Measurements from ENCODE around the gene SH3GL1. TPM values are rescaled to one million over a fixed set of nuclear protein-coding genes. Genes with fewer than 3 reads are reported as not detected.

SH3GL1 gene
- total RNA-seq, 1 experiment from 2014 or later: 59.8 TPM

DNA sequence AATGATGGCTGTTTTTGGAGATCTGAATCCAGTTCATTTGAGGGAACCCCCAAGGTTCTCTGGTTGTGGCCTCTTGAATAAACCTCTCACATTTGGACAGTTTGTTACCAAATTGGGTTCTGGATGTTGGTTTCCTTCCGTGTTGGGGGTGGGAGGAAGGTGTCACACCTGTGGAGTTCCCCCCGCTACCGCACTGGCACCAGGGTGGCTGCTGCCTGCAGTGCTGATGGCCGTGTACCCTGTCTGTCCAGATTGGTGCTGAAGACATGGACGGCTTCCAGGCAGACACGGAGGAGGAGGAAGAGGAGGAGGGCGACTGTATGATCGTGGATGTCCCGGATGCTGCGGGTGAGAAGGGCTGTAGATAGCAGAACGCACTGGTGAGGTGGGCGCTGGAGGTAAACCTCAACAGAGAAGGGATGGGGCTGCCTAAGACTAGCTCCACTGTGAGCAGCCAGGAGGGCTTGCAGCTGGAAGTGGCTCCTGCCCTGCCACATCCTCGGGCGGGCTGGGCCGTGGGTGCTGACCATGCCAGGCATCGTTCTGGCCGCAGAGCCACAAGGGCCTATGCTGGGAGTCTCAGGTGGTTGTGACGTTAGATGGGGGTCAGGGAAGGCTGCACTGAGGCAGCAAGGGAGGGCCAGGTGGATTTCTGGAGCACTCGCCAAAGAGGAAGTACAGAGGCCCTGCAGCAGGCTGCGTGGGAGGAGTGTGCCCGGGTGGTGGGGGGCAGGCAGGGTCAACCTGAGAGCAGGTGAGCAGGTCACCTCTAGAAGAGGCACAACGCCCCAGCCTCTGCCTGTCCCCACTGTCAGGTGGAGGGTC lies 41.9 kb upstream of the SH3GL1 start:
- H3K4me1 ChIP-seq (ENCODE audit: insufficient read depth, low read length): no peaks in the 10 kb centered on the region
- BruUV-seq (replicated peaks): no TSS peak
- DNase-seq (no peak), ATAC-seq (no peak)
- H3K9me3 ChIP-seq (ENCODE audit: low read length): no peaks in the 10 kb centered on the region
- H3K36me3 ChIP-seq (ENCODE audit: low read depth, low read length): no peaks in the 10 kb centered on the region
- H3K27me3 ChIP-seq (ENCODE audit: low read length): no peaks in the 10 kb centered on the region
- H3K4me2 ChIP-seq (ENCODE audit: low read length): no peak overlapping the region
- no peaks in the 10 kb centered on the region for H3F3A ChIP-seq (ENCODE audit: low read length, unreplicated experiment)
- H2AFZ ChIP-seq (ENCODE audit: low read length): no peak overlapping the region
- H3K4me3 ChIP-seq (ENCODE audit: low read length): no peak overlapping the region
- TF ChIP-seq EZH2phosphoT487 (IDR thresholded peaks at IDR 0.05; ENCODE audit: borderline replicate concordance, low read length): no peak
- H3K27ac ChIP-seq (ENCODE audit: low read length): no peak overlapping the region
- H3K9me2 ChIP-seq (replicated peaks; ENCODE audit: low read length): no peaks in the 10 kb centered on the region
- H4K20me1 ChIP-seq (ENCODE audit: low read length): no peaks in the 10 kb centered on the region
- ChIA-PET POLR2A (ENCODE audit: unreplicated experiment) (no interaction called here), CTCF (no interaction called here)
- intact Hi-C loops (cut with micrococcal nuclease): no loop called here
- H3K79me2 ChIP-seq (ENCODE audit: low read length): no peaks in the 10 kb centered on the region
- no peak overlapping the region for H3K9ac ChIP-seq (ENCODE audit: low read length)

DNA sequence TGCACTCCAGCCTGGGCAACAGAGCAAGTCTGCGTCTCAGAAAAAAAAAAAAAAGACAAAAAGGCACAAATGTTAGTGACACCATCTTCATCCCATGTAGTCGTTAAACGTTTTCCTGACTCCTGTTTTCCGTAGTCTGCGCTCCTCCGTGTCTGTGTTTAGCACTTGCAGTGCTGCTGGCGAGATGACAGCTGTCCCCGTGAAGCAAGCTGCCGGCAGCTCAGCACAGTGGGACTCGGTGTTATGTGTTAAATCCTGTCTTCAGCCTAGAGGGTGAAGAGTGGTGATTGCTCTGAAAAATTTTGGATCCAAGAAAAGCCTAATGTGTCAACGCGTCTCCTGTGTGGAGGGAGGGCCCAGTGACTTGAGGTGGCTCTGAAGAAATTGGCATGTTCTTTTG lies 38.9 kb upstream of the SH3GL1 start:
- H3F3A ChIP-seq (ENCODE audit: low read length, unreplicated experiment): no peaks in the 10 kb centered on the region

DNA sequence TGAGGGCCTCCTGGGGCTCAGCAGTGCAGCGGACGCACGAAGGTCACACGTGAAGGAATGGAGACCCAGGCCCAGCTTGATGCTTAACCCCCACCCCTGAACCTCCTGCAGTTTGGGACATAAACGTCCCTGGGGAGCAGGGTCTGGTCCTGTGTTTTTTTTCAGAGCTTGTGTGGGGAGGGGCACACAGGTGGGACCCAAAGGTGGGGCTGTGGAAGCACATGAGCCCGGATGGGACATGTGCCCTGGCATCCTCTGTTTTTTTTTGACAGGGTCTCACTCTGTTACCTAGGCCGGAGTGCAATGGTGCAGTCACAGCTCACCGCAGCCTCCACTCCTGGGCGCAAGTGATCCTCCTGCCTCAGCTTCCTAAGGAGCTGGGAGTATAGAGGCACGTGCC lies 36.8 kb upstream of the SH3GL1 start:
- Histone ChIP-seq H3K27me3 (ENCODE audit: low read length) (no peaks in the 10 kb centered on the region), H3K9ac (ENCODE audit: low read length) (no peak overlapping the region), H4K20me1 (ENCODE audit: low read length) (no peaks in the 10 kb centered on the region), H3K4me1 (ENCODE audit: insufficient read depth, low read length) (no peaks in the 10 kb centered on the region), H3K36me3 (ENCODE audit: low read depth, low read length) (no peaks in the 10 kb centered on the region; the same call in 1 of the 2 replicates), H2AFZ (ENCODE audit: low read length) (no peak overlapping the region), H3K9me2 (replicated peaks; ENCODE audit: low read length) (no peaks in the 10 kb centered on the region), H3K4me3 (ENCODE audit: low read length) (no peak overlapping the region), H3F3A (ENCODE audit: low read length, unreplicated experiment) (no peaks in the 10 kb centered on the region), H3K9me3 (ENCODE audit: low read length) (no peaks in the 10 kb centered on the region), H3K27ac (ENCODE audit: low read length) (no peak overlapping the region), H3K4me2 (ENCODE audit: low read length) (no peak overlapping the region), H3K79me2 (ENCODE audit: low read length) (no peaks in the 10 kb centered on the region)
- BruUV-seq (replicated peaks): no TSS peak
- ChIA-PET POLR2A (ENCODE audit: unreplicated experiment) (no interaction called here), CTCF (no interaction called here)
- intact Hi-C loops (cut with micrococcal nuclease): no loop called here
- DNase-seq (no peak), ATAC-seq (no peak)
- TF ChIP-seq EZH2 (IDR thresholded peaks at IDR 0.05; ENCODE audit: low read length, unreplicated experiment) (no peak), EZH2phosphoT487 (IDR thresholded peaks at IDR 0.05; ENCODE audit: borderline replicate concordance, low read length) (no peak)
- TF ChIP-seq, protein P1, sequence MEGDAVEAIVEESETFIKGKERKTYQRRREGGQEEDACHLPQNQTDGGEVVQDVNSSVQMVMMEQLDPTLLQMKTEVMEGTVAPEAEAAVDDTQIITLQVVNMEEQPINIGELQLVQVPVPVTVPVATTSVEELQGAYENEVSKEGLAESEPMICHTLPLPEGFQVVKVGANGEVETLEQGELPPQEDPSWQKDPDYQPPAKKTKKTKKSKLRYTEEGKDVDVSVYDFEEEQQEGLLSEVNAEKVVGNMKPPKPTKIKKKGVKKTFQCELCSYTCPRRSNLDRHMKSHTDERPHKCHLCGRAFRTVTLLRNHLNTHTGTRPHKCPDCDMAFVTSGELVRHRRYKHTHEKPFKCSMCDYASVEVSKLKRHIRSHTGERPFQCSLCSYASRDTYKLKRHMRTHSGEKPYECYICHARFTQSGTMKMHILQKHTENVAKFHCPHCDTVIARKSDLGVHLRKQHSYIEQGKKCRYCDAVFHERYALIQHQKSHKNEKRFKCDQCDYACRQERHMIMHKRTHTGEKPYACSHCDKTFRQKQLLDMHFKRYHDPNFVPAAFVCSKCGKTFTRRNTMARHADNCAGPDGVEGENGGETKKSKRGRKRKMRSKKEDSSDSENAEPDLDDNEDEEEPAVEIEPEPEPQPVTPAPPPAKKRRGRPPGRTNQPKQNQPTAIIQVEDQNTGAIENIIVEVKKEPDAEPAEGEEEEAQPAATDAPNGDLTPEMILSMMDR (conservative IDR thresholded peaks at IDR 0.05; ENCODE audit: low read depth, low read length): no peak

More for the DNA sequence above, 38.9 kb upstream of the SH3GL1 start:
- ATAC-seq: no peak
- Histone ChIP-seq H3K27ac (ENCODE audit: low read length) (no peak overlapping the region), H3K36me3 (ENCODE audit: low read depth, low read length) (no peaks in the 10 kb centered on the region; the same call in 1 of the 2 replicates), H3K9ac (ENCODE audit: low read length) (no peak overlapping the region), H3K9me3 (ENCODE audit: low read length) (no peaks in the 10 kb centered on the region), H4K20me1 (ENCODE audit: low read length) (no peaks in the 10 kb centered on the region), H3K4me2 (ENCODE audit: low read length) (no peak overlapping the region), H3K4me1 (ENCODE audit: insufficient read depth, low read length) (no peaks in the 10 kb centered on the region), H3K27me3 (ENCODE audit: low read length) (no peaks in the 10 kb centered on the region), H2AFZ (ENCODE audit: low read length) (no peak overlapping the region), H3K9me2 (replicated peaks; ENCODE audit: low read length) (no peaks in the 10 kb centered on the region), H3K4me3 (ENCODE audit: low read length) (no peak overlapping the region), H3K79me2 (ENCODE audit: low read length) (no peaks in the 10 kb centered on the region)
- ChIA-PET CTCF (no interaction called here), POLR2A (ENCODE audit: unreplicated experiment) (no interaction called here)
- no TSS peak for BruUV-seq (replicated peaks)
- intact Hi-C loops (cut with micrococcal nuclease): no loop called here
- TF ChIP-seq, protein P1 (conservative IDR thresholded peaks at IDR 0.05; ENCODE audit: low read depth, low read length): no peak
- TF ChIP-seq EZH2phosphoT487 (IDR thresholded peaks at IDR 0.05; ENCODE audit: borderline replicate concordance, low read length): no peak
- TF ChIP-seq EZH2 (IDR thresholded peaks at IDR 0.05; ENCODE audit: low read length, unreplicated experiment): no peak
- no peak for DNase-seq
